Osteocyte (in vitro differentiated cells): ENCODE results near the gene PKHD1. TPM values are rescaled to one million over a fixed set of nuclear protein-coding genes. Genes with fewer than 3 reads are reported as not detected.

Experiments used
- DNase-seq: peaks from one replicate; pipeline ENCODE4 v3.0.0; 2021; ENCODE audit warnings: mixed read lengths; ENCODE audit not compliant: unreplicated experiment; ENCODE audit errors: extremely low spot score
- H3K27ac Mint-ChIP-seq: one replicate; pipeline ENCODE4 v1.8.0; 2021; ENCODE audit warnings: mild to moderate bottlenecking, mixed read lengths; ENCODE audit not compliant: unreplicated experiment
- H3K27me3 Mint-ChIP-seq: one replicate; pipeline ENCODE4 v1.8.0; 2021; ENCODE audit warnings: mixed read lengths; ENCODE audit not compliant: unreplicated experiment
- H3K36me3 Mint-ChIP-seq: one replicate; pipeline ENCODE4 v1.8.0; 2021; ENCODE audit warnings: mixed read lengths; ENCODE audit not compliant: unreplicated experiment
- H3K4me1 Mint-ChIP-seq: one replicate; pipeline ENCODE4 v1.8.0; 2021; ENCODE audit warnings: mixed read lengths; ENCODE audit not compliant: unreplicated experiment
- H3K4me3 Mint-ChIP-seq: one replicate; pipeline ENCODE4 v1.8.0; 2021; ENCODE audit warnings: mild to moderate bottlenecking, moderate library complexity, mixed read lengths; ENCODE audit not compliant: unreplicated experiment
- H3K9me3 Mint-ChIP-seq: one replicate; pipeline ENCODE4 v1.8.0; 2021; ENCODE audit warnings: mixed read lengths; ENCODE audit not compliant: unreplicated experiment
- CTCF ChIP-seq: fragments of 200-600 bp; sonication (generic); IDR thresholded peaks from 2 replicates; pipeline ENCODE4 v1.5.0; 2021; ENCODE audit warnings: antibody characterized with exemption, mild to moderate bottlenecking, moderate library complexity
- total RNA-seq: library from RNA; stranded (reverse); gene quantifications from 2 replicates; pipeline ENCODE4 v1.2.1, GENCODE V29; 2021

Gene PKHD1
- total RNA-seq, 1 donor from 2014 or later, result not detected

- Mint-ChIP-seq H3K27me3 (peaks cover 4% of the 10 kb centered on the region), H3K4me1 (no peaks in the 10 kb centered on the region), H3K4me3 (no peak overlapping the region), H3K9me3 (peaks cover 8% of the 10 kb centered on the region), H3K36me3 (no peaks in the 10 kb centered on the region), H3K27ac (no peak overlapping the region)
- TF ChIP-seq CTCF, result no peak
- no peak for DNase-seq
These were observed 19.6 kb upstream of the PKHD1 start for GRCh38 chr6:52106994-52107393.

- Mint-ChIP-seq H3K27ac (no peak overlapping the region), H3K9me3 (no peaks in the 10 kb centered on the region), H3K36me3 (no peaks in the 10 kb centered on the region), H3K4me3 (no peak overlapping the region), H3K4me1 (no peaks in the 10 kb centered on the region), H3K27me3 (peaks cover 6% of the 10 kb centered on the region)
- TF ChIP-seq CTCF, result no peak
- DNase-seq, result no peak
These were observed 17.6 kb upstream of the PKHD1 start for GRCh38 chr6:52104979-52105378.

GRCh38 chr6:52103623-52104022, 16.2 kb upstream of the PKHD1 start:
- Mint-ChIP-seq H3K36me3 (no peaks in the 10 kb centered on the region), H3K27me3 (peaks cover 6% of the 10 kb centered on the region), H3K4me1 (no peaks in the 10 kb centered on the region), H3K9me3 (no peaks in the 10 kb centered on the region), H3K4me3 (no peak overlapping the region), H3K27ac (no peak overlapping the region)
- TF ChIP-seq CTCF, result no peak
- DNase-seq, result no peak

- Mint-ChIP-seq H3K36me3 (no peaks in the 10 kb centered on the region), H3K27ac (no peak overlapping the region), H3K27me3 (peaks cover 6% of the 10 kb centered on the region), H3K4me1 (no peaks in the 10 kb centered on the region), H3K4me3 (no peak overlapping the region), H3K9me3 (no peaks in the 10 kb centered on the region)
- no peak for TF ChIP-seq CTCF
- no peak for DNase-seq
These were observed 15.0 kb upstream of the PKHD1 start for GRCh38 chr6:52102405-52102804.

GRCh38 chr6:52098721-52099120, 11.3 kb upstream of the PKHD1 start:
- no peaks in the 10 kb centered on the region for H3K36me3 Mint-ChIP-seq
- no peak for DNase-seq
- no peak overlapping the region for H3K4me3 Mint-ChIP-seq
- peaks cover 5% of the 10 kb centered on the region for H3K27me3 Mint-ChIP-seq
- TF ChIP-seq CTCF, result no peak
- H3K27ac Mint-ChIP-seq, result no peak overlapping the region
- no peaks in the 10 kb centered on the region for H3K4me1 Mint-ChIP-seq
- no peaks in the 10 kb centered on the region for H3K9me3 Mint-ChIP-seq
